CD4-positive, alpha-beta T cell treated with Interleukin-4 for 4 hours (primary cell): Measurements from ENCODE around the gene NEFH.
"Not testable (repeated sequence)": the region's sequence is repeated elsewhere in the genome, so short reads cannot be mapped to it uniquely, and the experiment has no call there.

Source experiments
- DNase-seq: peaks from one replicate; pipeline ENCODE4 v3.0.0-alpha.2; 2020

Gene NEFH

GRCh38 chr22:29479417-29480261 lies at the start of gene NEFH:
Gene NEFH (plus strand): TSS chr22:29480218. CDS start chr22:29480263, 45 bp downstream.
- DNase-seq, result no peak

GRCh38 chr22:29431986-29432385 lies 48.0 kb upstream of the NEFH start:
- no peak for DNase-seq

- no peak for DNase-seq
These were observed 46.2 kb upstream of the NEFH start for GRCh38 chr22:29433856-29434255.

GRCh38 chr22:29434288-29434687 lies 45.7 kb upstream of the NEFH start:
- no peak for DNase-seq

- DNase-seq, result no peak
These were observed 44.5 kb upstream of the NEFH start for GRCh38 chr22:29435236-29436136.

GRCh38 chr22:29438283-29438682 lies 41.7 kb upstream of the NEFH start, which contains the start of gene RFPL1:
Gene RFPL1 (plus strand): TSS chr22:29438583.
- DNase-seq, result not testable (repeated sequence)

DNA sequence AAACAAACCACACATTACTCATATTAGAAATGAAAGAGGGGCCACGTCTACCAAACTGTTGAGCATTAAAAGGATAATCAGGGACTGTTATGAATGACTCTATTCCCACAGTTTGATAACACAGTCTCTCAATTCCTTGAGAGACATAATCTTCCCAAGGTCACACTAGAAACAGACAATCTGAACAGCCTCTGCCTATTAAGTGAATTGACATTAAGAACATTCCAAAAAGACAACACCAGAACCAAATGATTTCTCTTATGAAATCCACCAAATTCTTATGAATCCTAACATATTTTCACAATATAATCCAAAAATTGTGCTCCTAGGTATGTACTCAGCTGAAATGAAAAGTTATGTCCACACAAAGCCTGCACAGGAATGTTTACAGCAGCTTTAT lies 37.0 kb upstream of the NEFH start:
- no peak for DNase-seq

DNA sequence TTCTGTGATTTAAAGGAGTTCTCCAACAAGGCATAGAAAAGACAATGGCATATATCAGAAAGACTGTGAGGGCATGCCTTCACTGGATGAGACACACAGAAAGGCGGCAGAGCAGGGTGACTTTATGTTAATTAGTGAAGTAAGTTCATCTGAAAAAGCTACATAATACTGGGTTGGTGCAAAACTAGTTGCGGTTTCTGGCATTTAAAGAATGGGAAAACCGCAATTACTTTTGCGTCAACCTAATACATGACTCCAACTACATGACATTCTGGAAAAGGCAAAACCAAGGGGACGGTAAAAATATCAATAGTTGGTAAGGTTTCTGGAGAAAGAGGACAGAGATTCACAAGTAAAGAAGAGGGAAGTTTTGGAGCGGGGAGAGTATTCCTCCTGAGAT lies 36.6 kb upstream of the NEFH start:
- DNase-seq, result no peak

DNA sequence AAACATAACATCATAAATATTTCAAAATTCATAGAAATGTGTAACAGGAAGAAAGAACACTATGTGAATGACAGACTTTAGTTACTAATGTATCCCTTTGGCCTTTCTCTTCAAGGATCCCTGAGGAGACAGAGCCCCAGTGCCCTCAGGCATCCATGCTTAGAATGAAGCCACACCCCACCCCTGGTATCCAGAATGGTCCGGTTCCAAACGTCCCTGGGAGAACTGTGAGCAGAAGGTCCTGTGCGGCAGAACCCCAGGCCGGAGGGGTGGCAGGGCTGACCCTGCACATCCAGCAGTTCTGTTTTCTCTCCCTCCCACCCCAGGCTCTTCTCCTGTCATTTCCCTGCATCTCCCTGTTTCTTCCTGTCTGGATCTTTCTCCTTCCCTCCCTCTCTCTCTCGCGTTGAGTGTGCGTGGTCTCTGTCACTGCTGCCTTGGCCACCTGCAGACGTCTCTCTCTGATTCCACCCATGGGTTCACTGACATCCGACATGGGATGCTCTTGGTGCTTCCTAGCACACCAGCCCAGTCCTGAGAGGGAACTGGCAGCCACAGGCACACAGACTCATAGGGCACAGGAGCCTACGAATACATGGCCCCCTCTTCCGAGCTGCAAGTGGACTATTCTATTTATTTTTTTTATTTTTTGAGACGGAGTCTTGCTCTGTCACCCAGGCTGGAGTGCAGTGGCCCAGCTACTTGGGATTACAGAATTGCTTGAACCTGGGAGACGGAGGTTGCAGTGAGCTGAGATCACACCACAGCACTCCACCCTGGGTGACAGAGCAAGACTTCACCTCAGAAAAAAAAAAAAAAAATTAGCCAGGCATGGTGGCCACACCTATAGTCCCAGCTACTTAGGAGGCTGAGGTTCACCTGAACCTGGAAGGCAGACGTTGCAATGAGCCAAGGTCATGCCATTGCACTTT lies 35.9 kb upstream of the NEFH start:
- no peak for DNase-seq

DNA sequence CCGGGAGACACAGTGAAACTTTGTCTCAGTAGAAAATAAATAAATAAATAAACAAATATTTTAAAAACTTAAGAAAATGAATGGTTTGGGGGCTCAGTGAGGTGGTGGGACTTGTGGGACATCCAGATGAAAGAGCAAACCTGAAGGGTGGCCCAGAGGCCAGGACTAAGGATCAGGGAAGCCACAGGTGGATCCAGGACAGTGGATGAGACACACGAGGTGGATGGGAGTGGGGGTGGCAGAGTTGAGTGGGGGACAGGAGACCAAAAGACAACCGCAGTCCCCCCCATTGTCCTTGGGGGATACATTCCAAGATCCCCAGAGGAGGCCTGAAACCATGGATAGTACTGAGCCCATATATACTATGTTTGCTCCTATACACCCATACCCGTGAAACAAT lies 34.5 kb upstream of the NEFH start:
- DNase-seq, result no peak

DNA sequence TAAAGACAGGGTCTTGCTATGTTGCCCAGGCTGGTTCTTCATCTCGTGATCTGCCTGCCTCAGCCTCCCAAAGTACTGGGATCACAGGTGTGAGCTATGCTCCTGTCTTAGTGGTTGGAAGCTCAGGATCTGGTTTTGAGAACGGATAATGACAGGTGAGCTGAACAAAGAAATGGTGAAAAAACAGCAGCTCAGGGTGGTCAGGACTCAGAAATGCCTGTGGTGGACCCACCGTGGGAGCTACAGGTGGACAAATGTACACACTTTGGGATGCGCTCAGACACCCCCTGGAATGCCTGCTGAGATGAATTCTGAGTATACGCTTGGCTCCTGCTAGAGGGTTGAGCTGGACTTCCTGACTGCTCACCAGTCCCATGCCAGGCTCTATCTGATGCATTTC lies 32.1 kb upstream of the NEFH start:
- DNase-seq, result no peak

- DNase-seq, result no peak
These were observed 30.6 kb upstream of the NEFH start for GRCh38 chr22:29449296-29449875.

DNA sequence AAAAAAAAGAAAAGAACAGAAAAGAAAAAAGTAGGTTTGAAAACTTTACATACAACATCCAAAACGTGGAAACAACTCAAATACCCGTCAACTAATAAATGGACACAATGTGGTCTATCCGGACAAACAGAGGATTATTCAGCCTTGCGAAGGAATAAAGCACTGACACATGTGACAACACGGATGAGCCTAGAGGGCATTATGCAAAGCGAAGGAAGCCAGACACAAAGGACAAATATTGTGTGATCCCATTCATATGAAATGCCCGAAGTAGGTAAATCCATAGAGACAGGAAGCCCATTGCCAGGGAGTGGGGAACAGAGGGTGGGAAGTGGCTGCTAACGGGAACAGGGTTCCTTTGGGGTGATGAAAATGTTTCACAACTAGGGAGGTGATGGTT lies 29.8 kb upstream of the NEFH start:
- DNase-seq, result no peak

DNA sequence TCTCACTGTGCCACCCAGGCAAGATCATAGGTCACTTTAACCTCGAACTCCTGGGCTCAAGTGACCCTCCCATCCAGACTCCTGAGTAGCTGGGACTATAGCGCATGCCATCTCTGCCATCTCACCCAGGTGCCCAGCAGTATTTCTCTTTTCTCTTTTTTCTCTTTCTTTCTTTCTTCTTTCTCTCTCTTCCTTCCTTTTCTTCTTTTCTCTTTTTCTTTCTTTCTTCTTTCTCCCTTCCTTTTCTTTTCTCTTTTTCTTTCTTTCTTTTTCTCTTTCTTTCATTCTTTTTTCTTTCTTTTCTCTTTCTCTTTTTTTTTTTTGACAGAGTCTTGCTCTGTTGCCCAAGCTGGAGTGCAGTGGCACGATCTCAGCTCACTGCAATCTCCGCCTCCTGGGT lies 28.2 kb upstream of the NEFH start:
- no peak for DNase-seq

DNA sequence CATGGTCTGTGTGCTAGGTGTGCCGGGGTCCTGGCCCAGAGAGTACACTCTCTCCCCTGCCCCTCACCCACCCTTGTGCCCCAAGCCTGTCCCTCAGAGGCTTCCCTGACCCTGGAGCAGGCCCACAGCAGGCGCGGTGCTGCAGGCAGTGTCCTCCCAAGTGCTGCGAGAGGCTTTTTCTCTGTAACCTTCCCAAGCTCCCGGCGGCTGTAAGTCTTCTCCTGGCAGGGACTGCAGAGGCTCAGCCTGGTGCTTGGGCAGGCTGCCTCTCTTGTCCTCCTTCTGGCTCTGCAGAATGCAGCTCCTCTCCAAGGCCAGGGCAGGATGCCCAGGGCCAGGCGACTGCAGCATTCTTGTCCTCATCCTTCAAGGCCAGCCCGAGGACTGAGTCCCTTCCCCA lies 25.7 kb upstream of the NEFH start:
- DNase-seq, result no peak

- no peak for DNase-seq
These were observed 23.8 kb upstream of the NEFH start for GRCh38 chr22:29456211-29456671.

- DNase-seq, result peak; percentile 10
These were observed 22.3 kb upstream of the NEFH start for GRCh38 chr22:29457730-29458129.

GRCh38 chr22:29458551-29458950 lies 21.5 kb upstream of the NEFH start:
- no peak for DNase-seq

DNA sequence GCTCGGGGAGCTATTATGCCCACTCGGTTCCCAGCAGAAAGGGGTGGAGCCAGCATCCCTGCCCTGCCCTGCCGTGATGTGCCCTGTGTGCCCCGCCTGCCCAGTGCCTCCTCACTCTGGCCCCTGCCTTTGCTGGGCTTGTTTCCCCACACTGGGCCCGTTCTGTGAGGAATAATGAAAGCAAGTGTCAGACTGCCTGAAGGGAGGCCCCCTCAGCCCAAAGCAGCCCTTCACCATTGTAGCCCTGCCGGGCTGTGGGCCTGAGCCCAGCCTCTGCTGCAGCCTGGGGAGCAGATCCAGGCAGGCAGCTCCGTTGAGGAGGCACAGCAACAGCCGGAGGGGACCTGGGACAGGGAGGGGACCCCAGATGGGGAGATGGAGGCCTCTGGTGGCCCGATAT lies 20.2 kb upstream of the NEFH start:
- no peak for DNase-seq

- DNase-seq, result no peak
These were observed 18.8 kb upstream of the NEFH start for GRCh38 chr22:29461263-29461662.

GRCh38 chr22:29463629-29464028 lies 16.4 kb upstream of the NEFH start:
- DNase-seq, result no peak

- DNase-seq, result no peak
These were observed 15.4 kb upstream of the NEFH start for GRCh38 chr22:29464581-29464980.
